Neural progenitor cell (in vitro differentiated cells): Measurements from ENCODE around the gene AANAT.
"Not testable (repeated sequence)": the region's sequence is repeated elsewhere in the genome, so short reads cannot be mapped to it uniquely, and the experiment has no call there.

ENCODE experiments used
- CTCF ChIP-seq: fragments of 200-600 bp; sonication (generic); IDR thresholded peaks from 2 replicates; pipeline ENCODE4 v1.5.1; 2017; ENCODE audit warnings: antibody characterized with exemption, mild to moderate bottlenecking
- EZH2phosphoT487 ChIP-seq: fragments of 200-600 bp; sonication (generic); IDR thresholded peaks from 2 replicates; pipeline ENCODE4 v1.6.1; 2017; ENCODE audit warnings: antibody characterized with exemption

- not testable (repeated sequence) for TF ChIP-seq CTCF, EZH2phosphoT487
Measured at GRCh38 chr17:76514355-76514754, 47.0 kb downstream of the AANAT start.
